Cardiac muscle cell (in vitro differentiated cells and primary cell): ENCODE results near the gene ALK. TPM values are rescaled to one million over a fixed set of nuclear protein-coding genes. Genes with fewer than 3 reads are reported as not detected.

Experiments used
- DNase-seq, 2 donors: peaks; one replicate each; pipeline versions ENCODE4 v3.0.0 to v3.0.0-alpha.2; 2010 to 2017; ENCODE audit warnings: low read depth in 1 of 2, low spot score in 1 of 2
- H3K27ac ChIP-seq: fragments of 200-600 bp; sonication (generic); 2 replicates; pipeline ENCODE4 v1.5.1; 2016
- H3K27me3 ChIP-seq: fragments of 200-600 bp; sonication (generic); 2 replicates; pipeline ENCODE4 v1.6.0; 2016; ENCODE audit warnings: control low read depth
- H3K36me3 ChIP-seq: fragments of 200-600 bp; sonication (generic); 2 replicates; pipeline ENCODE4 v1.5.1; 2016; ENCODE audit warnings: control low read depth
- H3K4me1 ChIP-seq: fragments of 200-600 bp; sonication (generic); 2 replicates; pipeline ENCODE4 v1.8.1; 2017; ENCODE audit warnings: low read depth, mild to moderate bottlenecking, mixed run types
- H3K4me3 ChIP-seq: fragments of 200-600 bp; sonication (generic); 2 replicates; pipeline ENCODE4 v1.5.1; 2016; ENCODE audit warnings: mild to moderate bottlenecking
- H3K9me3 ChIP-seq: fragments of 200-600 bp; sonication (generic); 2 replicates; pipeline ENCODE4 v1.5.1; 2017; ENCODE audit warnings: low read depth, mild to moderate bottlenecking, control low read depth
- CTCF ChIP-seq: IDR thresholded peaks from 2 replicates; pipeline ENCODE4 v1.5.1; 2012; ENCODE audit warnings: low read depth, mild to moderate bottlenecking, low read length
- polyA plus RNA-seq: library from polyadenylated mRNA; unstranded; fragments of >200 nt; fragmentation: Nextera tagmentation; extraction: Ambion mirVana; gene quantifications from 2 replicates; pipeline ENCODE4 v1.2.1, GENCODE V29; 2016
- total RNA-seq: library from RNA; depleted of rRNA; stranded (reverse); fragments of >200 nt; gene quantifications from 2 replicates; pipeline ENCODE4 v1.2.3, GENCODE V29; 2016

The ALK gene
- total and polyA plus RNA-seq, 2 experiments from 2014 or later = 1.8 to 4.3 TPM

DNA sequence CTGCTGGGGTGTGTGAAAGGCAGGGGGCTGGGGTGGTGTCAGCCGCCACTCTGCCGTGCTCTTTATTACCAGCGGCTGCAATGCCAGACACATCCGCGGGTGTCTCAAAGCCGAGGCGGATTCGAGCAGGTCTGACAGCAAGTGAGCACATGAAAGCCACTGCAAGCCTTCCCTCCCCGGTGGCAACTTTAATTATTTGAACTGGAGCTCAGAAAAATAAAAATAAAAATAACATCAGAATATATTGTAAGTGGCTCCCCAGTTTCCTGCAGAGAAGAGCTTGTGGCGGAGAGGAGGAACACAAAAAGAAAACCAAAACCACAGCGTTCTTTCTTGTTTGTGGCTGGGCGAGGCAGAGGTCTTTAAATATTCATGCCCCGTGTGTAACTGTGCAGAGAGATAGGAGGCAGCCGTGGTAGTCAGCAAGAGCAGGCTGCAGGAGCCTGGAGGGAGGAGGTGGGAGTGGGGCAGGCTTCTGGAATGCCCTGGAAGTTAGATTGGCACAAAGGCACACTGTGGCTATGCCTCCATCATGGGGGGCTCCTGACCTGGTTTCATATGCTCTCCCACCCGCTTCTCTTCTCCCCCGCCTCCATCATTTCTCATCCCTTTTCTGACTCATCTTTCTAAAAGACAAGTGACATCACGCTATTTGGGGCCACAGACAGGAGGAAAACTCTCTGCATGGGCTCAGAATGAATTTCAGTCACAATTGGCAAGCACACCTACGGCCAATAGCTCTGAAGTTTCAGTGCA lies 606.4 kb downstream of the ALK start:
- Histone ChIP-seq H3K4me3 (no peak overlapping the region), H3K27me3 (no peaks in the 10 kb centered on the region), H3K4me1 (peaks cover 35% of the 10 kb centered on the region), H3K9me3 (no peaks in the 10 kb centered on the region), H3K36me3 (no peaks in the 10 kb centered on the region), H3K27ac (no peak overlapping the region)
- TF ChIP-seq CTCF = no peak
- DNase-seq = peak; percentile 11 to 48

- Histone ChIP-seq H3K36me3 (no peaks in the 10 kb centered on the region), H3K4me3 (no peak overlapping the region), H3K9me3 (no peaks in the 10 kb centered on the region), H3K4me1 (peaks cover 32% of the 10 kb centered on the region), H3K27ac (no peak overlapping the region), H3K27me3 (no peaks in the 10 kb centered on the region)
- DNase-seq = no peak
- TF ChIP-seq CTCF = no peak
Observed at GRCh38 chr2:29311458-29311857, 609.9 kb downstream of the ALK start.

- no peak overlapping the region for H3K4me3 ChIP-seq
- peaks cover 30% of the 10 kb centered on the region for H3K4me1 ChIP-seq
- H3K36me3 ChIP-seq = no peaks in the 10 kb centered on the region
- H3K27ac ChIP-seq = no peak overlapping the region
- H3K27me3 ChIP-seq = no peaks in the 10 kb centered on the region
- no peak for DNase-seq
- TF ChIP-seq CTCF = no peak
- H3K9me3 ChIP-seq = no peaks in the 10 kb centered on the region
Observed at GRCh38 chr2:29310650-29311348, 610.6 kb downstream of the ALK start.

- Histone ChIP-seq H3K27ac (no peak overlapping the region), H3K4me1 (peaks cover 19% of the 10 kb centered on the region), H3K27me3 (no peaks in the 10 kb centered on the region), H3K4me3 (no peak overlapping the region), H3K36me3 (no peaks in the 10 kb centered on the region), H3K9me3 (no peaks in the 10 kb centered on the region)
- TF ChIP-seq CTCF = peak; percentile 89
- peak; percentile 76 to 86 for DNase-seq
Observed at GRCh38 chr2:29309090-29310029, 612.0 kb downstream of the ALK start.

GRCh38 chr2:29308366-29308765 lies 613.0 kb downstream of the ALK start:
- H3K4me3 ChIP-seq = no peak overlapping the region
- no peaks in the 10 kb centered on the region for H3K36me3 ChIP-seq
- TF ChIP-seq CTCF = no peak
- DNase-seq = no peak
- no peak overlapping the region for H3K27ac ChIP-seq
- H3K4me1 ChIP-seq = peaks cover 19% of the 10 kb centered on the region
- no peaks in the 10 kb centered on the region for H3K27me3 ChIP-seq
- no peaks in the 10 kb centered on the region for H3K9me3 ChIP-seq
